BE2C (cell line): Measurements from ENCODE around the gene TAF4.

Experiments
- DNase-seq: peaks from one replicate; pipeline ENCODE4 v3.0.0-alpha.2; 2020
- H3K27me3 ChIP-seq: fragments of 250-450 bp; sonication (Bioruptor Pico); 2 replicates; pipeline ENCODE4 v1.5.1; 2020; ENCODE audit warnings: mild to moderate bottlenecking
- H3K36me3 ChIP-seq: fragments of 250-450 bp; sonication (Bioruptor Pico); 2 replicates; pipeline ENCODE4 v1.5.1; 2020; ENCODE audit warnings: mild to moderate bottlenecking
- H3K4me1 ChIP-seq: fragments of 250-450 bp; sonication (Bioruptor Pico); 2 replicates; pipeline ENCODE4 v1.5.1; 2020
- H3K4me3 ChIP-seq: 2 replicates; pipeline ENCODE4 v1.5.1; 2011; ENCODE audit warnings: low read depth, low read length
- H3K9me3 ChIP-seq: fragments of 250-450 bp; sonication (Bioruptor Pico); 2 replicates; pipeline ENCODE4 v1.5.1; 2020
- CTCF ChIP-seq: IDR thresholded peaks from 2 replicates; pipeline ENCODE4 v1.5.1; 2012; ENCODE audit warnings: mild to moderate bottlenecking, low read depth, low read length

Gene TAF4

GRCh38 chr20:62012631-62013030 lies 53.0 kb downstream of the TAF4 start:
- Histone ChIP-seq H3K4me3 (no peak overlapping the region), H3K27me3 (no peaks in the 10 kb centered on the region), H3K9me3 (no peaks in the 10 kb centered on the region), H3K36me3 (peaks cover 43% of the 10 kb centered on the region), H3K4me1 (no peaks in the 10 kb centered on the region)
- no peak for TF ChIP-seq CTCF
- no peak for DNase-seq

- Histone ChIP-seq H3K27me3 (no peaks in the 10 kb centered on the region), H3K4me1 (no peaks in the 10 kb centered on the region), H3K9me3 (no peaks in the 10 kb centered on the region), H3K36me3 (peaks cover 49% of the 10 kb centered on the region), H3K4me3 (no peak overlapping the region)
- no peak for DNase-seq
- TF ChIP-seq CTCF, result no peak
Measured at GRCh38 chr20:62011938-62012534, 53.6 kb downstream of the TAF4 start.

GRCh38 chr20:62011403-62011790 lies 54.3 kb downstream of the TAF4 start:
- H3K36me3 ChIP-seq, result peaks cover 55% of the 10 kb centered on the region
- no peak for DNase-seq

GRCh38 chr20:62010551-62011402 lies 54.9 kb downstream of the TAF4 start:
- Histone ChIP-seq H3K4me3 (no peak overlapping the region), H3K36me3 (peaks cover 61% of the 10 kb centered on the region), H3K9me3 (no peaks in the 10 kb centered on the region), H3K27me3 (no peaks in the 10 kb centered on the region), H3K4me1 (no peaks in the 10 kb centered on the region)
- peak; percentile 76 for TF ChIP-seq CTCF
- DNase-seq, result peak; percentile 77

More at GRCh38 chr20:62011403-62011790, 54.3 kb downstream of the TAF4 start:
- TF ChIP-seq CTCF, result no peak
- Histone ChIP-seq H3K9me3 (no peaks in the 10 kb centered on the region), H3K4me1 (no peaks in the 10 kb centered on the region), H3K4me3 (no peak overlapping the region), H3K27me3 (no peaks in the 10 kb centered on the region)

GRCh38 chr20:62009869-62010445 lies 55.7 kb downstream of the TAF4 start:
- Histone ChIP-seq H3K4me1 (no peaks in the 10 kb centered on the region), H3K36me3 (peaks cover 68% of the 10 kb centered on the region), H3K27me3 (no peaks in the 10 kb centered on the region), H3K9me3 (no peaks in the 10 kb centered on the region), H3K4me3 (no peak overlapping the region)
- no peak for TF ChIP-seq CTCF
- DNase-seq, result no peak

GRCh38 chr20:62009322-62009721 lies 56.4 kb downstream of the TAF4 start:
- no peaks in the 10 kb centered on the region for H3K27me3 ChIP-seq
- H3K36me3 ChIP-seq, result peaks cover 72% of the 10 kb centered on the region

More at GRCh38 chr20:62009322-62009721, 56.4 kb downstream of the TAF4 start:
- H3K4me1 ChIP-seq, result no peaks in the 10 kb centered on the region
- H3K4me3 ChIP-seq, result no peak overlapping the region
- DNase-seq, result no peak
- H3K9me3 ChIP-seq, result no peaks in the 10 kb centered on the region
- TF ChIP-seq CTCF, result no peak
